H1 (cell line): Measurements from ENCODE around the gene EXOG. TPM values are rescaled to one million over a fixed set of nuclear protein-coding genes. Genes with fewer than 3 reads are reported as not detected.

Source experiments
- CBX8 ChIP-seq: fragments of 300-800, 300-1000 bp; sonication (generic); IDR thresholded peaks from 2 replicates; pipeline ENCODE4 v1.7.1; 2016; ENCODE audit warnings: low read depth, low read length, borderline replicate concordance
- CEBPB ChIP-seq: IDR thresholded peaks from 2 replicates; pipeline ENCODE4 v1.6.1; 2012; ENCODE audit warnings: low read depth, low read length
- CHD1 ChIP-seq: IDR thresholded peaks from 2 replicates; pipeline ENCODE4 v1.6.1; 2012; ENCODE audit warnings: low read depth, low read length, improper control_type of control experiment
- CTCF ChIP-seq, 3 experiments: IDR thresholded peaks; 1 replicate in 2 of 3; 2 replicates in 1 of 3; pipeline versions ENCODE4 v1.5.1 to v1.6.1; 2011; ENCODE audit warnings: low read length in 3 of 3, mild to moderate bottlenecking in 3 of 3, inconsistent platforms in 2 of 3, low read depth in 1 of 3, moderate library complexity in 1 of 3; ENCODE audit not compliant: insufficient read depth in 1 of 3; ENCODE audit errors: control extremely low read depth in 1 of 3
- EGR1 ChIP-seq: IDR thresholded peaks from 2 replicates; pipeline ENCODE4 v1.6.1; 2011; ENCODE audit warnings: low read depth, low read length, borderline replicate concordance
- EP300 ChIP-seq, 2 experiments: IDR thresholded peaks; 1 replicate in 1 of 2; 2 replicates in 1 of 2; pipeline ENCODE4 v1.6.1; 2011 to 2012; ENCODE audit warnings: low read depth in 2 of 2, low read length in 2 of 2, mild to moderate bottlenecking in 2 of 2, borderline replicate concordance in 1 of 2, inconsistent platforms in 1 of 2, moderate library complexity in 1 of 2
- EZH2 ChIP-seq: fragments of 200-600 bp; sonication (generic); IDR thresholded peaks from 2 replicates; pipeline ENCODE4 v1.7.1; 2012; ENCODE audit warnings: low read depth, mild to moderate bottlenecking, moderate library complexity, low read length, inconsistent platforms; ENCODE audit not compliant: severe bottlenecking
- HDAC2 ChIP-seq, 2 experiments: fragments of 300-600 bp in 1 of 2; sonication (generic) in 1 of 2; IDR thresholded peaks; 2 replicates each; pipeline ENCODE4 v1.6.1; 2011 to 2012; ENCODE audit warnings: low read depth in 2 of 2, low read length in 2 of 2, mild to moderate bottlenecking in 2 of 2, moderate library complexity in 2 of 2, borderline replicate concordance in 1 of 2, inconsistent platforms in 1 of 2
- JUN ChIP-seq: IDR thresholded peaks from 2 replicates; pipeline ENCODE4 v1.6.1; 2011; ENCODE audit warnings: low read depth, mild to moderate bottlenecking, improper control_type of control experiment, low read length
- KDM1A ChIP-seq: fragments of 200-600, 300-600 bp; sonication (generic); IDR thresholded peaks from 2 replicates; pipeline ENCODE4 v1.7.1; 2016; ENCODE audit warnings: mild to moderate bottlenecking, low read length, borderline replicate concordance
- POLR2A ChIP-seq, 2 experiments: IDR thresholded peaks; 1 replicate in 1 of 2; 2 replicates in 1 of 2; pipeline ENCODE4 v1.6.1; 2011; ENCODE audit warnings: low read depth in 2 of 2, low read length in 2 of 2, mild to moderate bottlenecking in 2 of 2; ENCODE audit errors: control extremely low read depth in 1 of 2
- SIN3A ChIP-seq, 2 experiments: IDR thresholded peaks in 1 of 2; conservative IDR thresholded peaks in 1 of 2; 2 replicates each; pipeline ENCODE4 v1.6.1; 2011 to 2012; ENCODE audit warnings: low read length in 2 of 2, improper control_type of control experiment in 1 of 2, low read depth in 1 of 2, mild to moderate bottlenecking in 1 of 2
- SIRT6 ChIP-seq: IDR thresholded peaks from one replicate; pipeline ENCODE4 v1.7.1; 2012; ENCODE audit warnings: low read length, inconsistent platforms
- SP1 ChIP-seq: IDR thresholded peaks from 2 replicates; pipeline ENCODE4 v1.6.1; 2011; ENCODE audit warnings: low read depth, low read length
- SP2 ChIP-seq: IDR thresholded peaks from 2 replicates; pipeline ENCODE4 v1.6.1; 2012; ENCODE audit warnings: mild to moderate bottlenecking, low read length, inconsistent platforms
- SUZ12 ChIP-seq: fragments of 200-600 bp; sonication (generic); IDR thresholded peaks from 2 replicates; pipeline ENCODE4 v1.6.1; 2012; ENCODE audit warnings: mild to moderate bottlenecking, inconsistent platforms, low read length, moderate library complexity, mixed read lengths
- TAF7 ChIP-seq: optimal IDR thresholded peaks from 2 replicates; pipeline ENCODE3; 2011; ENCODE audit warnings: low read depth, mild to moderate bottlenecking, inconsistent platforms, low read length, moderate library complexity, borderline replicate concordance
- TBP ChIP-seq: IDR thresholded peaks from 2 replicates; pipeline ENCODE4 v1.6.1; 2011; ENCODE audit warnings: low read depth, low read length, improper control_type of control experiment
- ZNF274 ChIP-seq: IDR thresholded peaks from 2 replicates; pipeline ENCODE4 v1.7.0; 2012; ENCODE audit warnings: low read length, borderline replicate concordance; ENCODE audit errors: extremely low read depth
- polyA plus RNA-seq, 7 experiments: library from polyadenylated mRNA; depleted of rRNA in 3 of 7; stranded (reverse) in 5 of 7; unstranded in 2 of 7; fragments of >200 nt in 5 of 7; fragments of 200-250 nt in 2 of 7; gene quantifications; 1 replicate in 5 of 7; 2 replicates in 1 of 7; 4 replicates in 1 of 7; pipeline versions ENCODE4 v1.2.1 to v1.2.3, GENCODE V29; 2011 to 2013; ENCODE audit warnings: missing spikeins in 2 of 7, mixed read lengths in 2 of 7
- total RNA-seq: library from RNA; stranded (reverse); fragmentation: NEBNext Ultra II Directional; extraction: Animal tissue kit (Norgen Biotek cat#: 25700); gene quantifications from 2 replicates; pipeline ENCODE4 v1.2.1, GENCODE V29; 2021
- TF ChIP-seq, protein P1 (sequence below): IDR thresholded peaks from 2 replicates; pipeline ENCODE4 v1.6.1; 2012; ENCODE audit warnings: inconsistent platforms

EXOG gene
- total and polyA plus RNA-seq, 2 of the 8 experiments (the other 6 are each of a cell fraction or from before 2014, with no cell fraction given): 7.2 to 12.9 TPM

DNA sequence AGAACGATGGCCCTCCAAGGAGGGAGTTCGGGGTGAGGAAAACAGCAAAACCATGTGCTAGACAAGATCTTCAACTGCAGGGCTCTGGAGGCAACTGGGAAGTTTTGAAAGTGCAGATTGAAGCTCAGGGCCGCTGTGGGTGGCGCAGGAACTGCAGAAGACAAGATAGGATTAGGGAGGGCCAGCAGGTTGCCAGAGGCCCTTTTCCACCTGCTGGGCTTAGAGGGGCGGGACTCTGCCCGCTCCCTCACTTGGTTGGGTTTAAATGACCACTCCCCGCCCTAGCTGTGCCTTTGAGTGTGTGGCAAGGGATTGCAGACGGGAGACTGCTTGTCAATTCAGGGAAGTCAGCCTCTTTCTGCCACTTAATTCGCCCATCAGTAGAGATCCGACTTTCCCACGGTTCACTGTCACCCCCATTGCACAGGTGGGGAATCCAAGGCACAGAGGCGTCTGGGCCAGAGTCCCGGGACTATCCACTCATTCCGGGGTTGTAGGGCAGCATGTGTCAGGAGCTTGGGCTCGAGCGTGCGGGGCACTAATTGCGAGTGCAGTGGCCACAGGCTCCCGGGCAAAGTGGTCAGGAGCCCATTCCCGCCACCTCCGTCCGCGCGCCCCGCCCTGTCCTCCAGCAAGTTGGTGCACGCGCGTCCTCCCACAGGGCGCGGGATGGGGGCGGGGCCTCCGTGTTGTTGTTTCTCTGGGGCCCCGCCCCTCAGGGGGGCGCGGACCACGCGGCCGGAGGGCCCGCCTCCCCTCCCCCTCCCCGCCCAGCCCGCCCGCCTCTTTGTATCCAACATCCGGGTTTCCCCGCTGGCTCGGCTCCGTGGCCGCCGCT, 42.8 kb upstream of the EXOG start, which contains the start of gene ACVR2B (continued):
- TF ChIP-seq CEBPB (0 out of 2 replicates have a peak, but pooled peaks have one; percentile 21), POLR2A (IDR thresholded peaks at IDR 0.05; ENCODE audit: control extremely low read depth in 1 of 2, low read depth in 2 of 2, low read length in 2 of 2) (peak; percentile 56 to 71; a peak in 2 of 3 replicates), KDM1A (peak; percentile 82), CTCF (IDR thresholded peaks at IDR 0.05; ENCODE audit: control extremely low read depth in 1 of 3, insufficient read depth in 1 of 3, low read depth in 1 of 3, low read length in 3 of 3) (peak in 1 of 3 experiments; percentile 11; a peak in 1 of 4 replicates), TBP (peak; percentile 32; the same call in 1 of the 2 replicates), EZH2 (no peak), JUN (no peak), HDAC2 (IDR thresholded peaks at IDR 0.05; ENCODE audit: borderline replicate concordance in 1 of 2, low read depth in 2 of 2, low read length in 2 of 2) (peak; percentile 12 to 78; a peak in 2 of 4 replicates), CHD1 (no peak), EP300 (IDR thresholded peaks at IDR 0.05; ENCODE audit: borderline replicate concordance in 1 of 2, low read depth in 2 of 2, low read length in 2 of 2) (no peak), SUZ12 (no peak), SIRT6 (no peak), SIN3A (conservative IDR thresholded peaks at IDR 0.05 in 1 of 2, IDR thresholded peaks at IDR 0.05 in 1 of 2; ENCODE audit: low read depth in 1 of 2, low read length in 2 of 2) (peak; percentile 60 to 66; a peak in 3 of 4 replicates), SP1 (peak; percentile 41; the same call in 1 of the 2 replicates), CBX8 (no peak), SP2 (no peak), ZNF274 (no peak), EGR1 (no peak), TAF7 (no peak)
- TF ChIP-seq, protein P1, sequence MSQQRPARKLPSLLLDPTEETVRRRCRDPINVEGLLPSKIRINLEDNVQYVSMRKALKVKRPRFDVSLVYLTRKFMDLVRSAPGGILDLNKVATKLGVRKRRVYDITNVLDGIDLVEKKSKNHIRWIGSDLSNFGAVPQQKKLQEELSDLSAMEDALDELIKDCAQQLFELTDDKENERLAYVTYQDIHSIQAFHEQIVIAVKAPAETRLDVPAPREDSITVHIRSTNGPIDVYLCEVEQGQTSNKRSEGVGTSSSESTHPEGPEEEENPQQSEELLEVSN: peak; percentile 70
